Midbrain (tissue), 1 donor: ENCODE measurements around the gene CFAP299.
"Not testable (repeated sequence)": the region's sequence is repeated elsewhere in the genome, so short reads cannot be mapped to it uniquely, and the experiment has no call there.

Source experiments
- DNase-seq: peaks from one replicate; lab custom pipeline; 2025; lab: John Stamatoyannopoulos, UW

The CFAP299 gene

DNA sequence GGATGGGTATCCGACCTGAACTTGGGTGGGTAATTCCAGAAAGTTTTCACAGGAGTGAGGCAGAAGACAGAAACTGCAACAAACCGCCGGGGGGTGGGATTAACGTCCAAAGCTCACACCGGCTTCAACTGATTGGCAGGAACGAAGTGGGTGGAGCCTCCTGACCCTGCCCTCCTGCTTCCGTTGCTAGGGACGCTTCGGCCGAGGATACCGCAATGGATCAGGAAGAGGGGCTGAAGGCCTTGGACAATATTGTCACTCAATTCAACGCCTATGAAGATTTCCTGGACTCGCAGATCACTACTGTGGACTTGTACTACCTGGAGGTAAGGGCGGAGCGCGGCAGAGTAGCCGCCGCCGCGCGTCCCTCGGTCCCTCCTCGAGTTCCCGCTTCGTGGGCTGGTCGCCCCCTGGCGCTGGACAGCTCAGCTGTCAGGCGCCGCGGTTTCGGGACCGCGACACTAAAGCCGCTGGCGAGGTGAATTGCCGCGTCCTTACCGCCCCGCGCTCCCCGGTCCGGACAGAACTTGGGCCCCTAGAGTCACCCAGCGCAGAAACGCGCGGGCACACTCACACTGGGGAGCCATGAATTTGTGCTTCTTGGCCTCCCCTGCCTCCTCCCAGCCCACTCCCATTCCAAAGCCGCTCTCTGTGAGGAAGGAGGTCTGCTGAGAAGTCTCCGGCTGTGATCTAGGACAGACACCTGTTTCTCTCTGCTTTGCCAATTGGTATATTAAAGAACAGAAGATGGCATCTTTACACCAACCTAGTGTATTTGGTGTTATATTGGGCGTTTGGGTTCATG is at the start of gene CFAP299:
CFAP299 (plus strand) TSS at position 177 of the 805 bp plus-strand sequence.
- peak; percentile 68 for DNase-seq

- no peak for DNase-seq
These were observed 49.1 kb upstream of the CFAP299 start for GRCh38 chr4:80286451-80286850.

DNA sequence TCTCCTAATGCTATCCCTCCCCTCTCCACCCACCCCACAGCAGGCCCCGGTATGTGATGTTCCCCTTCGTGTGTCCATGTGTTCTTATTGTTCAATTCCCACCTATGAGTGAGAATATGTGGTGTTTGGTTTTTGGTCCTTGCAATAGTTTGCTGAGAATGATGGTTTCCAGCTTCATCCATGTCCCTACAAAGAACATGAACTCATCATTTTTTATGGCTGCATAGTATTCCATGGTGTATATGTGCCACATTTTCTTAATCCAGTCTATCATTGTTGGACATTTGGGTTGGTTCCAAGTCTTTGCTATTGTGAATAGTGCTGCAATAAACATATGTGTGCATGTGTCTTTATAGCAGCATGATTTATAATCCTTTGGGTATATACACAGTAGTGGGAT is 44.9 kb upstream of the CFAP299 start:
- not testable (repeated sequence) for DNase-seq

GRCh38 chr4:80294206-80294605 is 41.3 kb upstream of the CFAP299 start:
- DNase-seq = no peak

- no peak for DNase-seq
These were observed 40.2 kb upstream of the CFAP299 start for GRCh38 chr4:80295336-80295735.

DNA sequence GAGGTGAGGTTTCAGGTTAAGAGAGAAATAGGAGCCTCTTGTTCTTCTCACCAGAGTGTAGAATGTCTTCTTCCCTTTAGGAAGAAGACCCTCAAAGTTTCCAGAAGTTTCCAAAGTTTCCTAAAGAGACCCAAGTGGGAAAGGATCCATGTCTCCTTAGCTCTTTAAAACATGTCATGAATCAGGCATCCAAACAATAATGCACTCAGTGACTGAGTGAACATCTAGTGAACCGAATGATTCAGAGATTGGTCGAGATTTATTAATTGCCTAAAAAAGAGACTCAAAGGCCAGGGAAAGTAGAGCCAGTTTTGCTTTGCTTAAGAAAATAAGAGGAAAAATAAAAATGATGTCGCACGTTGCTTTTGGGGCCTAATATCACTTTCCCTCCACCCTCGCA is 39.7 kb upstream of the CFAP299 start:
- no peak for DNase-seq

DNA sequence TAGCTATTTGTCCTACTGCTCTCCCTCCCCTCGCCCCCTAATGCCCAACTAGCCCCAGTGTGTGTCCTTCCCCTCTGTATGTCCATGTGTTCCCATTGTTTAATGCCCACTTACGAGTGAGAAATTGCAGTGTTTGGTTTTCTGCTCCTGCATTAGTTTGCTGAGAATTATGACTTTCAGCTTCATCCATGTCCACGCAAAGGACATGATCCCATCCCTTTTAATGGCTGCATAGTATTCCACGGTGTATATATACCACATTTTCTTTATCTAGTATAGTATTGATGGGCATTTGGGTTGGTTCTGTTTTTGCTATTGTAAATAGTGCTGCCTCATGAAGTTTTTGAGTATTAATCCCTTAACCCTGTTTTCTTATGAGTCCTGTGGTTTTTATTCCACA is 33.6 kb upstream of the CFAP299 start:
- no peak for DNase-seq

- no peak for DNase-seq
These were observed 32.8 kb upstream of the CFAP299 start for GRCh38 chr4:80302616-80303223.

DNA sequence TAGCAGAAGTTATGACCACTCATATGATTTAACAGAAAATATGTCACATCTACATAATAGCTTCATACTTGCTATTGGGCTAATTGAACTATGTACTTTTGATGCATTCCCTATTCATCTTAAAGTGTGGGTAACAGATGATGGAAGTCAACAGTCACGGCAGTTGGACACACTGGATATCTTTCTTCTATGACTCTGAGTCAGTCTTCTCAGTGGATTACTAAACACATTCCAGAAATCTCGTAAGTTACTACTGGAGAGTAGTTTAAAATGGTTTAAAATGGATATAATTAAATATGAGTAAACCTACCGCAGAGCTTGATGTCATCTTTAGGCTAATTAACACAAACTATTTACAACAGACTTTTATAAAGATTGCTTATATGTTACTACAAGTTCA is 30.1 kb upstream of the CFAP299 start:
- no peak for DNase-seq

DNA sequence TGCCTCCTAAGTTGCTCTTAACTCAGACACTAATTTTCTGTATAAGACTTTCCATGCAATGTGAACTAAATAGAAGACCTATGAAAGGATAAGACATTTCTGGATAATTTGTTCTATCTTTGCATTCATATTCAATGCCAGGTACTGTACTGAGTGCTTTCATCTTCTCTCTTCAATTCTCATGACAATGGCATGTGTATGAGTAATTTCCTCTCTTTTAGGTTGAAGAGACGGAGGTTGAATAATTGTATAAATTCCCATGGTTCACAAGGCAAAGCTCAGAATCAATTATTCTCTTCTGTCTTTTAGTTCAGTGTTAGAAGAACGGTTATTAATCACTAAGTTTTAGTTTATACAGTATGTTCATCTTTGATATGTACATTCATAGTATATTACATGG is 29.3 kb upstream of the CFAP299 start:
- DNase-seq = no peak

- DNase-seq = no peak
These were observed 28.3 kb upstream of the CFAP299 start for GRCh38 chr4:80307183-80307735.

GRCh38 chr4:80307774-80308465 is 27.6 kb upstream of the CFAP299 start:
- DNase-seq = no peak

DNA sequence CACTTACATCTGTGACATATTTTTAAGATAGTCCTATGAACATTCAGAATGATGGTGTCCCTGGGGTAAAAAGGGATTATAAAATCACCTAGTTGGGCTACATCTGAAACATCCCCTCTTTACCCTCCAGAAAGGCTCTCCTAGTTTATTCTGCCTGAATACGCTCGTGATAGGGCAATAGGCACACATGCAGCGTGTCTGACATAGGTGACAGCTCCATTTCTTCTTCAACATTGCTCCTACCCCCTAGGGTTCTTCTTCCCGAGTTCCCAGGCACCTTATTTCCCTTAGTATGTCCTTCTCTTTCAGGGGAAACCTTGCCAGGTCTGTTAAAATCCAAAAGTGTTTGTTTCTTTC is 27.1 kb upstream of the CFAP299 start:
- DNase-seq = no peak

DNA sequence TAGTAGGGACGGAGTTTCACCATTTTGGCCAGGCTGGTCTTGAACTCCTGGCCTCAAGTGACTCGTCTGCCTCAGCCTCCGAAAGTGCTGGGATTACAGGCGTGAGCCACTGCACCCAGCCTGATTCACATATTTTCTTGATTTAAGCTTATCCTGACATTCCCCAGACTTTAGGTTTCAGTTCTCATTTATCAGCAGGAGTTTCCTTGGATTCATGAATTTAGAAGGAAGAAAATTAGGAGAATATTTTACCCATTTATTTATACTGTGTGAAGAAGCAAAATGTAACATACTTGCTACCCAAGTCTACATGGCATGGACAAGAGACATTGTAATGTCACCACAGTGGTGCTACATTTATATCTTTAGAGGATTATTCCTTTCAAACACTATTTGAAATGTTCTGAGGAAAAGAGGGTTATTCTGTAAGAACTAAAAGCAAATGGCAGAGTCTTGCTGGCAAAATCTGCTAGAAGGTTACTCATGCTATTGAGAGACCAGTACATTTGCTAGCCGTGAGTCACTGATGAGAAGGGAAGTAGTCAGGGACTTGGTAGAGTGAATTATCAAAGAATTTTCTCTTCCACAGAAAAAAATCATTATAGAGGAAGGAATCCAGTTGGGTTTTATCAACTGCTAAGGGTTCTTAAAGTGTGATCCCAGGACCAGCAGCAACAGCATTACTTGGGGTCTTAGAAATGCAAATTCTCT is 26.1 kb upstream of the CFAP299 start:
- DNase-seq = no peak

DNA sequence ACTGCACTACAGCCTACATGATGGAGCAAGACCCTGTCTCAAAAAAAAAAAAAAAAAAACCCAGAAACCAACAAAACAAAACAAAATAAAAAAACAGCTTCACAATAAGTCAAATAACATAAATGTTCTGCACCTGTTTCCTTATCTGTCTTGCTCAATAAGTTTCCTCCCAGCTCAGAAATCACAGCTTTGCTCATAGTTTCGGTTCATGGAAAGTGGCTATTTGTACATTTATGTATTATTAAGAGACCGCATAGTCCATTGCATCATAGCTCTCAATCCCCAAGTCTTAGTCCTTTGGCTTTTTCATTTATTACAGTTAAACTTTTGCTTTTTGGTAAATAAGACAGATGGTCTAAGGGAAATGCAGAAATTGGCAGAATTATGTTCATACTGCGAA is 24.4 kb upstream of the CFAP299 start:
- DNase-seq = no peak

- no peak for DNase-seq
These were observed 23.4 kb upstream of the CFAP299 start for GRCh38 chr4:80312124-80312523.

DNA sequence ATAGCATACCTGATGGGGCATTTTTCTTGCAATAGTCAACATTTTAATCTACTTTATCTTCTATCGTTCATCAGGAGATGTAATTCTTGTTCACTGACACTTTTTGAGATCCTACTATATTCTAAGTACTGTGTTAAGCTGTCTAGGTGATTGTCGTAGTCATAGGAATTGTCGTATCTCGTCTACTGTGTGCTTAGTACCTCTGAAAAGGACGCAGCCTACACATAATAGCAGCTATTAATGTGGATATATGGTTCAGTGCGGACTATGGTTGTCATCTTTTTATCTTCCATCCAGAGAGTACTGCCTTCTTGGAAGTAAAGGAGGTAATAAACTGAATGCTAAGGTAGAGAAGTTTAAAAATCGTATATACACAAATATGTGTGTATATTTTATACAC is 21.9 kb upstream of the CFAP299 start:
- DNase-seq = no peak

- not testable (repeated sequence) for DNase-seq
These were observed 19.7 kb upstream of the CFAP299 start for GRCh38 chr4:80315848-80316247.

DNA sequence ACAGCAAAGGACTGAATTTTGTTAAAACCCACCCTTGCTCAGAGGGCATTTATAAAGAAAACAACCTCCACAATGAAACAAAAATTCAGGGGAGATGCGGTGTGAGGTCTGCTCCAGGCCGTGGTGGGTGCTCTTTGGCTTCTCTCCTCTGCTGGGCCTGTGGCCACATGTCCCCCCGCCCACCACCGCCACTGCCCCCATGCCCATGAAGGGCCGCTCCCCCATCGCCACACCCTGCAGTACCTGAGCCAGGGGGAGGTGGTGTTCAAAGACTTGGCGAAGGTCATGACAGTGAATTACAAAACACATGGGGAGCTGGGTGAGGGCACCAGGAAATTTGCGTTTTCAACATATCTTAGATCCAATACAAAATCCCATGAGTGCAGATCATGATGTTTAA is 14.2 kb upstream of the CFAP299 start:
- DNase-seq = no peak

DNA sequence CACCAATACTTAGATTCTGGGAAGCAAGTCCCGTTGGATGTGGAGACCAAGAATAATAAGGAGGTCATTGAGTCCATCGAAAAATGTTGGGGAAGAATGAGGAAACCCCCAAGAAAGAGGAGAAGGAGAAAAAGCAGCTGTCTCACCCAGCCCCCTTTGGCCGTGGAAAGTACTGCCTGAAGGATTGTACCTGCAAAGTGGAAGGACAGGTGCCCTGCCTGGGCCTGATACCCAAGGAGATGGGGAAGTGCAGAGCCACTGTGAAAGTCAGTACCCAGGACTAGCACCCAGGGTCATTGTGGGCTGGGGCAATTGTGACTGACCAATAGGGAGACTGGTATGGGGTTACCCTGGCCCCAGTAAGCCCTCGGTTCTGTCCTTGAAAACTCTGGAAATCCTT is 13.8 kb upstream of the CFAP299 start:
- DNase-seq = no peak

DNA sequence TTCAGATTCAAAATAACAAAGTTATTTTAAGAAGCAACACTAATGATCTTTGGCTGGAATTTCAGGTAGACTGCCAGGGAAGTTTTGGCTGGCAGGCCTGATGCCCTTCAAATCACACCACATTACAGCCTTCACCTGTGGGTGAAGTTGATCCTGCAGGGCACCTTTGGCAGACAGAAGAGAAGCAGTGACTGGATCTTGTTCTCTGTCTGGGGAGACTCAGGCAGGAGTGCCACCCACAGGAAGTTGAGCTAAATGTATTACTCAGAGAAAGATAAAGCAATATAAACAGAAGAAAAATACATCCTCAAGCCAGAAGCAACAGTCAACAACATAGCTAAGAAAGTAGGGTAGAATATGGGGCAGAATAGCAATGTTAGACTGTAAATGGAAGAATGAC is 12.8 kb upstream of the CFAP299 start:
- DNase-seq = no peak

GRCh38 chr4:80324171-80324570 is 11.4 kb upstream of the CFAP299 start:
- no peak for DNase-seq
